ENCODE results near the gene BTC. TPM values are rescaled to one million over a fixed set of nuclear protein-coding genes. Genes with fewer than 3 reads are reported as not detected.
"Not testable (repeated sequence)": the region's sequence is repeated elsewhere in the genome, so short reads cannot be mapped to it uniquely, and the experiment has no call there.

Gene BTC
- total and polyA plus RNA-seq, 11 donors = 0.06 to 0.59 (median 0.31) TPM; not detected in 2

DNA sequence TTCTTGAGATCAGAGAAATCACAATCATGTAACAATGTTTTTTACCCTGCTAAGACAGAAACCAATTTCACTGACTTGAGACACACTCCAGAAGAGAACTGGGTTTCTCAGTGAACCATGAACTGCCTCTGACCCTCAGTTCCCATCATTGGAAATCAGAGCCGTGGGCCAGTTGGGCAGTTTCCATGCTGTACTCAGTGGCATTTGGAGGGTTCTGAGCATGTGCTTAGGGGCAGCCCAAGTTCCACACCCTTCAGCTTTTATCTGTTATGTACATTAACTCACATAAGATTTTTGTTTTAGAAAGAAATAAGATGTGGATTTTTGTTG is 77.9 kb downstream of the BTC start:
- ATAC-seq (no peak), DNase-seq (no peak)
- Histone ChIP-seq H3K27me3 (no peaks in the 10 kb centered on the region), H3K9me3 (peaks cover 0 to 10% (median 0%) of the 10 kb centered on the region in 12 donors), H3K4me1 (no peaks in the 10 kb centered on the region), H3K36me3 (no peaks in the 10 kb centered on the region), H3K4me3 (no peak overlapping the region), H3K27ac (peak overlapping the region in 1 of 12 donors; percentile 15)
- TF ChIP-seq POLR2A (IDR thresholded peaks at IDR 0.05) = no peak
- TF ChIP-seq, protein P1, sequence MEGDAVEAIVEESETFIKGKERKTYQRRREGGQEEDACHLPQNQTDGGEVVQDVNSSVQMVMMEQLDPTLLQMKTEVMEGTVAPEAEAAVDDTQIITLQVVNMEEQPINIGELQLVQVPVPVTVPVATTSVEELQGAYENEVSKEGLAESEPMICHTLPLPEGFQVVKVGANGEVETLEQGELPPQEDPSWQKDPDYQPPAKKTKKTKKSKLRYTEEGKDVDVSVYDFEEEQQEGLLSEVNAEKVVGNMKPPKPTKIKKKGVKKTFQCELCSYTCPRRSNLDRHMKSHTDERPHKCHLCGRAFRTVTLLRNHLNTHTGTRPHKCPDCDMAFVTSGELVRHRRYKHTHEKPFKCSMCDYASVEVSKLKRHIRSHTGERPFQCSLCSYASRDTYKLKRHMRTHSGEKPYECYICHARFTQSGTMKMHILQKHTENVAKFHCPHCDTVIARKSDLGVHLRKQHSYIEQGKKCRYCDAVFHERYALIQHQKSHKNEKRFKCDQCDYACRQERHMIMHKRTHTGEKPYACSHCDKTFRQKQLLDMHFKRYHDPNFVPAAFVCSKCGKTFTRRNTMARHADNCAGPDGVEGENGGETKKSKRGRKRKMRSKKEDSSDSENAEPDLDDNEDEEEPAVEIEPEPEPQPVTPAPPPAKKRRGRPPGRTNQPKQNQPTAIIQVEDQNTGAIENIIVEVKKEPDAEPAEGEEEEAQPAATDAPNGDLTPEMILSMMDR (IDR thresholded peaks at IDR 0.05) = no peak
- 55 to 69% (median 63%) methylated on average over 1 of the region's 1 CpG for WGBS, 4 donors
- intact Hi-C loops (cut with DNase I) = no loop called here

GRCh38 chr4:74715706-74716435 is 78.5 kb downstream of the BTC start:
- H3K9me3 ChIP-seq = peaks cover 0 to 10% (median 0%) of the 10 kb centered on the region in 12 donors
- no peak overlapping the region for H3K4me3 ChIP-seq
- intact Hi-C loops (cut with DNase I) = no loop called here
- DNase-seq = no peak
- no peak for ATAC-seq
- H3K27ac ChIP-seq = peak overlapping the region in 1 of 12 donors; percentile 15
- no peaks in the 10 kb centered on the region for H3K36me3 ChIP-seq
- no peaks in the 10 kb centered on the region for H3K4me1 ChIP-seq
- 61 to 80% (median 64%) methylated on average over 5 of the region's 5 CpGs for WGBS, 4 donors
- no peak for TF ChIP-seq POLR2A (IDR thresholded peaks at IDR 0.05)
- TF ChIP-seq, protein P1 (IDR thresholded peaks at IDR 0.05) = no peak
- H3K27me3 ChIP-seq = no peaks in the 10 kb centered on the region

DNA sequence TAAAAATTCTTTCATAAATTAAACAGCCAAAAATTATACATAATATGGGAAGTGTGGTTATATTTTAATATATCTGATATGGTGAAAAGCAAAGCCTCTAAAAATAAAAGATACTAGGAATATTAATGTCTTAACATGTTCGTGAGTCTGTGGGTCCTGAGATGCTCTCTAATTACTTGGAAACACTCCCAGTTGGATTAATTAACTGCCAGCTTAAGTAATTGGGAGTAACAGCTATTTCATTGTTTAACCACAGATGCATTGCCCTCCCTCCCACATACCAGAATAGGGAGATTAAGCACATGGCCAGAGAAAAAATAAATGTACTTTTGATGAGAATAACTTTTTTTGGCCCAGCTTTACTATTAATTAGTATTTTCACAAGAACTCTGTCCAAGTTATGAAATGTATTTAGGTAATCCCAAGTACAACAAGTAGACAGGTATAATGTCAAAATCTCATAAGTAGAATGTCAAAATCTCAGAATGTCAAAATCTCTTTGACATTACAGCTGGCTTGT is 79.7 kb downstream of the BTC start:
- Histone ChIP-seq H3K4me1 (no peaks in the 10 kb centered on the region), H3K9me3 (peaks cover 0 to 10% (median 0%) of the 10 kb centered on the region in 12 donors), H3K36me3 (no peaks in the 10 kb centered on the region), H3K27ac (no peak overlapping the region), H3K4me3 (no peak overlapping the region), H3K27me3 (no peaks in the 10 kb centered on the region)
- WGBS, 4 donors = 31 to 45% (median 37%) methylated on average over 1 of the region's 1 CpG
- DNase-seq (no peak), ATAC-seq (no peak)
- intact Hi-C loops (cut with DNase I) = no loop called here
- TF ChIP-seq POLR2A (IDR thresholded peaks at IDR 0.05) = no peak
- TF ChIP-seq, protein P1 (IDR thresholded peaks at IDR 0.05) = no peak

DNA sequence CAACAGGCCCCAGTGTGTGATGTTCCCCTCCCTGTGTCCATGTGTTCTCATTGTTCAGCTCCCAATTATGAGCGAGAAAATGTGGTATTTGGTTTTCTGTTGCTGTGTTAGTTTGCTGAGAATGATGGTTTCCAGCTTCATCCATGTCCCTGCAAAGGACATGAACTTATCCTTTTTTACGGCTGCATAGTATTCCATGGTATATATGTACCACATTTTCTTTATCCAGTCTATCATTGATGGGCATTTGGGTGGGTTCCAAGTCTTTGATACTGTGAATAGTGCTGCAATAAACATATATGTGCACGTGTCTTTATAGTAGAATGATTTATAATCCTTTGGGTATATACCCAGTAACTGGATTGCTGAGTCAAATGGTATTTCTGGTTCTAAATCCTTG is 86.2 kb downstream of the BTC start:
- WGBS, 4 donors = 79 to 86% (median 82%) methylated on average over 3 of the region's 3 CpGs
- H3K4me3 ChIP-seq; intact Hi-C loops (cut with DNase I); ATAC-seq; DNase-seq; H3K27ac ChIP-seq; H3K27me3 ChIP-seq; H3K36me3 ChIP-seq; H3K4me1 ChIP-seq: not testable (repeated sequence)
- peaks cover 0 to 25% (median 0%) of the 10 kb centered on the region in 12 donors for H3K9me3 ChIP-seq

Other genes with a start within 250 kb of the BTC start
- gene PARM1, start 138.6 kb upstream of the BTC start, total RNA-seq = 100 to 1,000 TPM in 5 of 9 donors, 10 to 100 TPM in 4; 40.1 to 144 (median 103) TPM
- 10 to 100 TPM; 28.8 to 51.2 TPM for gene PARM1, start 138.6 kb upstream of the BTC start, polyA plus RNA-seq